Ascending aorta (tissue), 2 donors: ENCODE data around the gene MYB. TPM values are rescaled to one million over a fixed set of nuclear protein-coding genes. Genes with fewer than 3 reads are reported as not detected.

Experiments
- DNase-seq, 2 donors: peaks; one replicate each; pipeline ENCODE4 v3.0.0-alpha.2; 2019; ENCODE audit warnings: low spot score in 2 of 2
- H3K27ac ChIP-seq, 2 donors: fragments of 200-600 bp; sonication (generic); one replicate each; pipeline ENCODE4 v1.5.1; 2016 to 2017; ENCODE audit warnings: mild to moderate bottlenecking in 1 of 2
- H3K27me3 ChIP-seq: fragments of 200-600 bp; sonication (generic); one replicate; pipeline ENCODE4 v1.5.1; 2017
- H3K36me3 ChIP-seq, 2 donors: fragments of 200-600 bp; sonication (generic); one replicate each; pipeline ENCODE4 v1.5.1; 2016
- H3K4me1 ChIP-seq, 2 donors: fragments of 200-600 bp; sonication (generic); one replicate each; pipeline ENCODE4 v1.5.1; 2016 to 2017; ENCODE audit warnings: mild to moderate bottlenecking in 1 of 2
- H3K4me3 ChIP-seq, 2 donors: fragments of 200-600 bp; sonication (generic); one replicate each; pipeline ENCODE4 v1.5.1; 2016 to 2017; ENCODE audit warnings: mild to moderate bottlenecking in 1 of 2
- H3K9me3 ChIP-seq, 2 donors: fragments of 200-600 bp; sonication (generic); one replicate each; pipeline ENCODE4 v1.5.1; 2016
- intact Hi-C: fragments of 100-400 bp; cut with DNase I; formaldehyde crosslinking; loops from one replicate; pipeline ENCODE4 v1.15.1; 2023
- total RNA-seq: library from RNA; depleted of rRNA; stranded (reverse); fragments of >200 nt; gene quantifications from one replicate; pipeline ENCODE4 v1.1.0, GENCODE V29; 2016
- TF ChIP-seq, protein P1 (sequence below), 3 experiments: fragments of 200-600 bp in 2 of 3; fragments of 450-650 bp in 1 of 3; sonication (generic) in 2 of 3; IDR thresholded peaks; one replicate each; pipeline ENCODE4 v1.5.1; 2016 to 2019; ENCODE audit warnings: antibody characterized with exemption in 3 of 3, mild to moderate bottlenecking in 1 of 3, moderate library complexity in 1 of 3

The MYB gene
- total RNA-seq, 1 donor from 2014 or later: not detected

DNA sequence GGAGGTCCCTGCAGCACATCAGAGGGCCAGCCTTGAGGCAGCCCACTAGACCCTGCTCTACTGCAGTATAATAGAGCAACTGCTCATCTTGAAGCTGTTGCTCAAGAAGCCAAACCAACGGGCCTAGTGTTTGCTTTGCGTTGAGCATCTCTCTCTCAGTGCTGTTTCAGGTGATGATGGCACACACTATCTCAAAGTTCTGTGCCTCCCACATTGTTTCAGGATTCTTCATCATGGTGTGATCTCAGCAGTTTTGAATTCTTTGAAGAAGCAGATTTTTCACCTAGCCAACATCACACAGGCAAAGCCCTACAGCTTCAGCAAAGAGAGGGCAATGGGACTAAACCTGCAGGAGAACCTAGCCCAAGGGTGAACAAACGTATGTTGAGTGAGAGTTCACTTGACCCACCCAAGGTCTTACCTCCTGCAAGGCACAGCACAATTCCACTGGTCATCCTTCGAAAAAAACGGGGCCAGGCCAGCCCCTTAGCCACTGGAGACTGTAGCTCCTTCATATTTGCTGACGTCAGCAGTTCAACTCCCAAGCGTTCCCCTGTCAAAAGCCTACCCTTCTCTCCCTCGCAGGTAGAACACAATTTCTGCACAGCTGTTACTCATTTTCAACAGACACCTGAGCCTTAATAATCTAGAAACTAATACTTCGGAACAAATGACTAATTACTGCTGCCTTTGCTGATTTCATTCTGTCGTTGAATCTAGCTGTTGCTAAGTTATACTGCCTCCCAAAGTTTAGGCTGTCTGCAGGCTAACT lies 15.8 kb downstream of the MYB start:
- no peaks in the 10 kb centered on the region for H3K9me3 ChIP-seq
- intact Hi-C loops: no loop called here
- H3K4me3 ChIP-seq: no peak overlapping the region
- no peaks in the 10 kb centered on the region for H3K4me1 ChIP-seq
- DNase-seq: no peak
- H3K27me3 ChIP-seq: no peaks in the 10 kb centered on the region
- no peaks in the 10 kb centered on the region for H3K36me3 ChIP-seq
- TF ChIP-seq, protein P1, sequence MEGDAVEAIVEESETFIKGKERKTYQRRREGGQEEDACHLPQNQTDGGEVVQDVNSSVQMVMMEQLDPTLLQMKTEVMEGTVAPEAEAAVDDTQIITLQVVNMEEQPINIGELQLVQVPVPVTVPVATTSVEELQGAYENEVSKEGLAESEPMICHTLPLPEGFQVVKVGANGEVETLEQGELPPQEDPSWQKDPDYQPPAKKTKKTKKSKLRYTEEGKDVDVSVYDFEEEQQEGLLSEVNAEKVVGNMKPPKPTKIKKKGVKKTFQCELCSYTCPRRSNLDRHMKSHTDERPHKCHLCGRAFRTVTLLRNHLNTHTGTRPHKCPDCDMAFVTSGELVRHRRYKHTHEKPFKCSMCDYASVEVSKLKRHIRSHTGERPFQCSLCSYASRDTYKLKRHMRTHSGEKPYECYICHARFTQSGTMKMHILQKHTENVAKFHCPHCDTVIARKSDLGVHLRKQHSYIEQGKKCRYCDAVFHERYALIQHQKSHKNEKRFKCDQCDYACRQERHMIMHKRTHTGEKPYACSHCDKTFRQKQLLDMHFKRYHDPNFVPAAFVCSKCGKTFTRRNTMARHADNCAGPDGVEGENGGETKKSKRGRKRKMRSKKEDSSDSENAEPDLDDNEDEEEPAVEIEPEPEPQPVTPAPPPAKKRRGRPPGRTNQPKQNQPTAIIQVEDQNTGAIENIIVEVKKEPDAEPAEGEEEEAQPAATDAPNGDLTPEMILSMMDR (IDR thresholded peaks at IDR 0.05): no peak
- no peak overlapping the region for H3K27ac ChIP-seq

DNA sequence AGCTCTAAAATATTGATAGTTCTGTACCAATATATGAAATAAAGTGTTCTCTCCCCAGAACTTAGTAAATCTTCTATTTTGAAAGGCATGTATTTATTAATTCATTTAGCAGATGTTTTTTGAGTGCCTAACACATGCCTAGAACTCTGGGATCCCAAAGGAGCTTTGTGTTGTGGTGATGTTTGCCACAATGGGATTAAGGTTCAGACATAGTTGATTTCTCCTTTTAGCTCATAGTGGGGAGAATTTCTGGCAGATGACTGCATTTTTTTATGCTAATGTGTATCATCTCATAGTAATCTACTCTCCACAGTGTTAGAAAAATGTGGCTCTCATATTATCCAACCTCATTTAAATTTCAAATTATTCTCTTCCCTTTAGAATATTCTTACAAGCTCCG lies 21.7 kb downstream of the MYB start:
- no peak for DNase-seq
- Histone ChIP-seq H3K36me3 (no peaks in the 10 kb centered on the region), H3K9me3 (no peaks in the 10 kb centered on the region), H3K4me1 (no peaks in the 10 kb centered on the region), H3K27ac (no peak overlapping the region), H3K4me3 (no peak overlapping the region), H3K27me3 (no peaks in the 10 kb centered on the region)
- intact Hi-C loops: no loop called here
- TF ChIP-seq, protein P1 (IDR thresholded peaks at IDR 0.05): no peak

DNA sequence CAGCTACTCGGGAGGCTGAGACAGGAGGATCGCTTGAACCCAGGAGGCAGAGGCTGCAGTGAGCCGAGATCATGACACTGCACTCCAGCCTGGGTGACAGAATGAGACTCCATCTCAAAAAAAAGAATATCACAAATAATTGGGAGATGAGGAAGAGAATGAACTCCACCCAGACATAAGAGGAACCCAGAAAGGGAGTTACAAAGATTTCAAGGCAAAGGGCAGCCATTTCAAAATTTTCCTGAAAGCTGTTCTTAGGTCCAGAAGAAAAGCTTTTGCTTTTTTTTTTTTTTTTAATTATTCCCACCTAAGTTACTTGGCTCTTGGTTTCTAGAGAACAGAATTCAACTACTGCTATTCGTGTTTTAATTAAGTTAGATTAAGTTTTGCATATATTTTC lies 23.8 kb downstream of the MYB start:
- Histone ChIP-seq H3K4me3 (no peak overlapping the region), H3K9me3 (no peaks in the 10 kb centered on the region), H3K27me3 (no peaks in the 10 kb centered on the region), H3K36me3 (no peaks in the 10 kb centered on the region), H3K27ac (no peak overlapping the region), H3K4me1 (no peaks in the 10 kb centered on the region)
- no peak for DNase-seq
- intact Hi-C loops: no loop called here
- TF ChIP-seq, protein P1 (IDR thresholded peaks at IDR 0.05): no peak

DNA sequence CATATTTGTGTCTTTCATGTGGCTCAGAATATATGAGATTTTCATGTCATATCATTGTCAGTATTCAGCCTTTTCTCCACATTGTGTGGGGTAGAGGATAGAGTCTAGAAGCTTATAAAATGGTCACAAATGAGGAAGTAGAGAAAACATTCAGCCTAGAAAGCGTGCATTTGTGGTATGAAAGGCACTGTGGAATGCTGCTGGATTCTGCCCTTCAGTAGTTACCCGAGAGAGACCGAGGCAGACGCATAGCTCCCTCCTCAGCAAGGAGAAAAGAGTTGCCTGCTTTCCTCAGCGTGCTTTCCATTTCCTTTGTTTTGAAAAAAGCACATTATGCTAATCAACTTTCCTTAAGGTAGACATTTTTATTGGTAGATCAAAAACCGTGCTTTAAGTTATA lies 28.7 kb downstream of the MYB start:
- Histone ChIP-seq H3K9me3 (no peaks in the 10 kb centered on the region), H3K36me3 (no peaks in the 10 kb centered on the region), H3K4me3 (no peak overlapping the region), H3K27me3 (no peaks in the 10 kb centered on the region), H3K27ac (no peak overlapping the region), H3K4me1 (no peaks in the 10 kb centered on the region)
- intact Hi-C loops: no loop called here
- TF ChIP-seq, protein P1 (IDR thresholded peaks at IDR 0.05): no peak
- DNase-seq: no peak

DNA sequence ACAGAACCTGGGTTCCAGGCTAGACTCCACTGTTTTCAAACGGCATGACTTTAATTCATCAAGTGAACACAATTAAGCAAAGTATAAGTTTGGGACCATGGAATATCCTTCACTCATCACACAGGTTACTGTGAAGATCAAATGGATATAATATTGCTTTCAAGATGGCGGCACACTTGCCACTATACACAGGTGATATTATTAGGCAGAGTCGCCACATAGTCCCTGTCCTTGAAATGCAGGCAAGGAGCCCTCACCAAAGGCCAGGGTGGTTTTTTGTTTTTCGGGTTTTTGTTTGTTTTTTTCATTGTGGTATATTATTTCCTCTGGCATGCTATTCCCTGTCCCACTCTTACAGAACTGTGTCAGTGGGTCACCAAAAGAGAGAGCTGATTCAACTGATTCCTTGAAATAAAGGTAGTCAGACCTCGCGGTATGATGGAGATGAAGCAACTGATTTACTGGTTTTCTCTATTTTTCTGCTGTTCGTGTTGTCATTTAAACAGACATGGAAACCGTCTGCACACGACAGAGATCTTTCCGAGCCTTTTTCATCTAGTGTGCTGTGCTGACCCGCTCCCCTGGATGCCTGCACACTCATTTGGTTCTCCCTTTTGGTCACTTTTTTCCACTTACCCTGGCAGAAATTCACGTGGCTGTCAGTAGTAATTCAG lies 29.7 kb downstream of the MYB start:
- Histone ChIP-seq H3K4me1 (no peaks in the 10 kb centered on the region), H3K36me3 (no peaks in the 10 kb centered on the region), H3K9me3 (no peaks in the 10 kb centered on the region), H3K27me3 (no peaks in the 10 kb centered on the region), H3K27ac (no peak overlapping the region), H3K4me3 (no peak overlapping the region)
- TF ChIP-seq, protein P1 (IDR thresholded peaks at IDR 0.05): no peak
- intact Hi-C loops: no loop called here
- no peak for DNase-seq
